H1 (cell line): ENCODE results near the gene ZNF831. TPM values are rescaled to one million over a fixed set of nuclear protein-coding genes. Genes with fewer than 3 reads are reported as not detected.

ENCODE experiments used
- ASH2L ChIP-seq: fragments of 200-600, 300-600 bp; sonication (generic); IDR thresholded peaks from one replicate; pipeline ENCODE4 v1.7.1; 2017; ENCODE audit warnings: low read length
- ATF3 ChIP-seq: IDR thresholded peaks from 2 replicates; pipeline ENCODE4 v1.6.1; 2011; ENCODE audit warnings: low read depth, mild to moderate bottlenecking, low read length; ENCODE audit not compliant: insufficient read depth
- CHD1 ChIP-seq: IDR thresholded peaks from 2 replicates; pipeline ENCODE4 v1.6.1; 2012; ENCODE audit warnings: low read depth, low read length, improper control_type of control experiment
- CHD7 ChIP-seq: fragments of 300-600 bp; sonication (generic); IDR thresholded peaks from 2 replicates; pipeline ENCODE4 v1.7.1; 2012; ENCODE audit warnings: low read length, moderate library complexity, mild to moderate bottlenecking, inconsistent platforms; ENCODE audit not compliant: insufficient replicate concordance
- GTF2F1 ChIP-seq: IDR thresholded peaks from 2 replicates; pipeline ENCODE4 v1.6.1; 2012; ENCODE audit warnings: low read depth, low read length, improper control_type of control experiment, borderline replicate concordance
- MAFK ChIP-seq: IDR thresholded peaks from 2 replicates; pipeline ENCODE4 v1.6.1; 2012; ENCODE audit warnings: low read depth, mild to moderate bottlenecking, improper control_type of control experiment, low read length
- POLR2A ChIP-seq, 2 experiments: IDR thresholded peaks; 1 replicate in 1 of 2; 2 replicates in 1 of 2; pipeline ENCODE4 v1.6.1; 2011; ENCODE audit warnings: low read depth in 2 of 2, low read length in 2 of 2, mild to moderate bottlenecking in 2 of 2; ENCODE audit errors: control extremely low read depth in 1 of 2
- USF2 ChIP-seq: IDR thresholded peaks from 2 replicates; pipeline ENCODE4 v1.6.1; 2011; ENCODE audit warnings: low read length, improper control_type of control experiment
- polyA plus RNA-seq, 7 experiments: library from polyadenylated mRNA; depleted of rRNA in 3 of 7; stranded (reverse) in 5 of 7; unstranded in 2 of 7; fragments of >200 nt in 5 of 7; fragments of 200-250 nt in 2 of 7; gene quantifications; 1 replicate in 5 of 7; 2 replicates in 1 of 7; 4 replicates in 1 of 7; pipeline versions ENCODE4 v1.2.1 to v1.2.3, GENCODE V29; 2011 to 2013; ENCODE audit warnings: missing spikeins in 2 of 7, mixed read lengths in 2 of 7
- total RNA-seq: library from RNA; stranded (reverse); fragmentation: NEBNext Ultra II Directional; extraction: Animal tissue kit (Norgen Biotek cat#: 25700); gene quantifications from 2 replicates; pipeline ENCODE4 v1.2.1, GENCODE V29; 2021

The ZNF831 gene
- total and polyA plus RNA-seq, 2 of the 8 experiments (the other 6 are each of a cell fraction or from before 2014, with no cell fraction given), result not detected

- TF ChIP-seq CHD7 (no peak), POLR2A (IDR thresholded peaks at IDR 0.05; ENCODE audit: control extremely low read depth in 1 of 2, low read depth in 2 of 2, low read length in 2 of 2) (no peak), GTF2F1 (no peak), ATF3 (no peak), MAFK (no peak), CHD1 (no peak), ASH2L (no peak), USF2 (no peak)
These were observed 9.2 kb upstream of the ZNF831 start (continued) for GRCh38 chr20:59154317-59155013.
